ENCODE data around the gene IDH1. TPM values are rescaled to one million over a fixed set of nuclear protein-coding genes. Genes with fewer than 3 reads are reported as not detected.

The IDH1 gene
- polyA plus RNA-seq, 3 donors = 39.8 to 110 (median 99.9) TPM

Other genes starting within 250 kb of the IDH1 start
- gene PLEKHM3, start 229.5 kb downstream of the IDH1 start, polyA plus RNA-seq = 1 to 10 TPM; 2.3 to 6.7 (median 5.8) TPM
- not detected for gene CRYGD, start 130.5 kb downstream of the IDH1 start, polyA plus RNA-seq
- gene CRYGC, start 125.2 kb downstream of the IDH1 start, polyA plus RNA-seq = not detected
- gene CRYGB, start 108.9 kb downstream of the IDH1 start, polyA plus RNA-seq = not detected
- not detected for gene CRYGA, start 91.5 kb downstream of the IDH1 start, polyA plus RNA-seq
- gene C2orf80, start 65.0 kb downstream of the IDH1 start, polyA plus RNA-seq = not detected
- 1 to 10 TPM; 6.9 to 7.4 (median 7.2) TPM for gene PIKFYVE, start 11.2 kb upstream of the IDH1 start, polyA plus RNA-seq
- under 1 TPM in 2 of 3 donors, not detected in 1; 0.03 to 0.45 TPM for gene PTH2R, start 151.7 kb upstream of the IDH1 start, polyA plus RNA-seq

All from adipose tissue (tissue), 3 donors.